Measurements from ENCODE around the gene OR8B12.
"Not testable (repeated sequence)": the region's sequence is repeated elsewhere in the genome, so short reads cannot be mapped to it uniquely, and the experiment has no call there.

Gene OR8B12

GRCh38 chr11:124520550-124520854 lies 23.0 kb downstream of the OR8B12 start:
- no peak for DNase-seq (ENCODE audit: low read depth in 3 of 3)

- no peak for DNase-seq (ENCODE audit: low read depth in 3 of 3)
These were observed 23.5 kb downstream of the OR8B12 start for GRCh38 chr11:124519850-124520549.

GRCh38 chr11:124518989-124519451 lies 24.4 kb downstream of the OR8B12 start:
- DNase-seq (ENCODE audit: low read depth in 3 of 3), result no peak

GRCh38 chr11:124517314-124517713 lies 26.1 kb downstream of the OR8B12 start:
- no peak for DNase-seq (ENCODE audit: low read depth in 3 of 3)

GRCh38 chr11:124514675-124515074 lies 28.8 kb downstream of the OR8B12 start:
- not testable (repeated sequence) for DNase-seq (ENCODE audit: low read depth in 3 of 3)

GRCh38 chr11:124514131-124514530 lies 29.3 kb downstream of the OR8B12 start:
- no peak for DNase-seq (ENCODE audit: low read depth in 3 of 3)

- DNase-seq (ENCODE audit: low read depth in 3 of 3), result no peak
These were observed 31.7 kb downstream of the OR8B12 start for GRCh38 chr11:124511745-124512144.

- no peak for DNase-seq (ENCODE audit: low read depth in 3 of 3)
These were observed 33.2 kb downstream of the OR8B12 start for GRCh38 chr11:124510279-124510678.

- DNase-seq (ENCODE audit: low read depth in 3 of 3), result no peak
These were observed 43.7 kb downstream of the OR8B12 start for GRCh38 chr11:124499711-124500110.

GRCh38 chr11:124493016-124493655 lies 50.3 kb downstream of the OR8B12 start:
- DNase-seq (ENCODE audit: low read depth in 3 of 3), result no peak

All from stimulated activated CD4-positive, alpha-beta T cell treated with anti-CD3 and anti-CD28 coated beads, TNF-alpha, amount 100 ng/mL, for 24 hours (primary cell).